Left cardiac atrium (tissue), 4 donors: ENCODE results near the gene HAUS7. TPM values are rescaled to one million over a fixed set of nuclear protein-coding genes. Genes with fewer than 3 reads are reported as not detected.

Experiments
- ATAC-seq, 2 donors: fragments of 200-7000 bp; cut with Tn5 transposase; one replicate each; pipeline ENCODE4 v1.9.1; 2020; ENCODE audit warnings: mild to moderate bottlenecking in 2 of 2, moderate library complexity in 2 of 2
- DNase-seq: peaks from one replicate; pipeline ENCODE4 v3.0.0-alpha.2; 2020
- intact Hi-C, 2 donors: fragments of 100-400 bp; cut with DNase I; formaldehyde crosslinking; loops; one replicate each; pipeline versions ENCODE4 v1.14.1 to v1.15.1; 2022 to 2023
- total RNA-seq, 2 donors: library from RNA; stranded (reverse); fragmentation: NEBNext Ultra II Directional; extraction: Animal tissue kit (Norgen Biotek cat#: 25700); gene quantifications; one replicate each; pipeline ENCODE4 v1.2.1, GENCODE V29; 2021
- donor health status: DM: no; HTN: yes; CAD: no.
- donor health status: DM: no; HTN: yes; CAD: no; lungs with severe emphysema.
- donor health status: DM: yes; HTN: yes; CAD: no.
- donor health status: Dilated cardiomyopathy.

The HAUS7 gene
- total RNA-seq, 2 donors from 2014 or later: 15.8 to 22.2 TPM

DNA sequence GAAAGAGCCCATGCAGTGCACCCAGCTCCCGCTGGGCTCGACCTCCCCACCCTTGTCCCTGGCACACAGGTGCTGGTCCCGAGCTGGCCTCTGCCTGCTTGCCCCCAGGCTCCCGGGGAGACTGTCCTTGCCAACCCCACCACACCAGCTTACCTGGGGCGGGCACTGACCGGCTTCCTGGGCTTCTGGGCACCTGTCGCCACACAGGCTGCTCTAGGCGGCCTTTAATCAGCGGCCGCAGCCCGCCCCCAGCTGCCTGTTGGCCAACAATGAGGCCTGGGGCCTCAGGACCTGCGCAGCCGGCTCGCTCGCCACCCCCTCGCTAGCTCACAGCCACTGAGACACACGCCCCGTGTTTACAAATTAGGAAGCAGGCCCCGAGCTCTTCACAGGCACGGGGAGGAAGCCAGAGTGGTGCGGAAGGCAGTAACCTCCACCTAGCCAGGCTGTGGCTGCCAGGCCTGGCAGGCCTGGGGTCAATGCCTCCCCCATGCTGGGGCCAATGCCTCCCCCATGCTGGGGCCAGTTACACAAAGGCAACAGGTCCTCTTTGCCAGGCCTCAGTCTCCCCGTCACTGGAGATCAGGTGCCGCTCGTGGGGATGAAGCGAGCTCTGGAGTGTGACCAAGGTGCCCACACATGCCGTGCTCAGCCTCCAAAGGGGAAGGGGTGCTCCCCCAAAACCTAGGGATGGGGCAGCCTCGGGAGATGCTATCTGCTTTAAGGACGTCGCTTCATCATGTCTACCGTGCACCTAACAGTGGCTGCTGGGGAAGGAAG, 24.3 kb downstream of the HAUS7 start, which contains the start of gene TREX2:
TSS of gene TREX2 (minus strand) at position 201 of the 780 bp plus-strand sequence. CDS start 626 bp downstream, outside the sequence.
- no peak for DNase-seq
- ATAC-seq: no peak
- intact Hi-C loops: no loop called here

DNA sequence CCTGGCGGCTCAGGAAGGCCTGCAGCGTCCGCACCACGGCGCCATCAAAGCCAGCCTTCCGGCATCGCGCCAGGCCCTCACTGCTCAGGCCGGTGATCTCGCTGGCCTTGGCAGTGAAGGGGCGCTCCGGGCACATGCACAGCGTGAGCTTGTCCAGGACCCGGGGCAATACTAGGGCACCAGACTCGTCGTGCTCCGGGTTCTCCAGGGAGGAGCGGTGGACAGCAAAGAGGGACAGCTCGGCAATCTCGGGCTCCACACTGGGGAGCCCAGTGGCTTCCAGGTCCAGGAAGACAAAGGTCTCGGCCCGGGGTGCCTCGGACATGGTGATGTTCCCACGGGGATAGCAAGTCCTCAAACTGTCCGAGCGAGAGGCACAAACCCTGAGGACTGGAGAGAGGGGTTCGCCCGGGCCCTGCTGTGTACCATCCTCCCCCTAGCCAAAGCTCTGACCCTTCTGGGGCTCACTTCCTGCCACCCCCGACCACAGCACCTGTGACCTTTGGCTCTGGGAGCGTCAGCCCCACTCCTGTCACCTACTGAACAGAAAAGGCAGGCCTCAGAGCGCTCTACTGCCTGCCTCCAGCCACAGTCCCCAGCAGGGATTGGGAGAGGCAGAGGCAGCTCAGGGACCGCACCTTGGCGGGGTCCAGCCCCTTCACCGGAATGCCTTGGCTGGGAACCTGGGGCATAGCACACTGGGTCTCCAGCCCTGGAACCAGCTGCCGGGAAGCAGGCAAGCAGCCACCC, 25.1 kb downstream of the HAUS7 start:
- DNase-seq: no peak
- intact Hi-C loops: no loop called here
- no peak for ATAC-seq

DNA sequence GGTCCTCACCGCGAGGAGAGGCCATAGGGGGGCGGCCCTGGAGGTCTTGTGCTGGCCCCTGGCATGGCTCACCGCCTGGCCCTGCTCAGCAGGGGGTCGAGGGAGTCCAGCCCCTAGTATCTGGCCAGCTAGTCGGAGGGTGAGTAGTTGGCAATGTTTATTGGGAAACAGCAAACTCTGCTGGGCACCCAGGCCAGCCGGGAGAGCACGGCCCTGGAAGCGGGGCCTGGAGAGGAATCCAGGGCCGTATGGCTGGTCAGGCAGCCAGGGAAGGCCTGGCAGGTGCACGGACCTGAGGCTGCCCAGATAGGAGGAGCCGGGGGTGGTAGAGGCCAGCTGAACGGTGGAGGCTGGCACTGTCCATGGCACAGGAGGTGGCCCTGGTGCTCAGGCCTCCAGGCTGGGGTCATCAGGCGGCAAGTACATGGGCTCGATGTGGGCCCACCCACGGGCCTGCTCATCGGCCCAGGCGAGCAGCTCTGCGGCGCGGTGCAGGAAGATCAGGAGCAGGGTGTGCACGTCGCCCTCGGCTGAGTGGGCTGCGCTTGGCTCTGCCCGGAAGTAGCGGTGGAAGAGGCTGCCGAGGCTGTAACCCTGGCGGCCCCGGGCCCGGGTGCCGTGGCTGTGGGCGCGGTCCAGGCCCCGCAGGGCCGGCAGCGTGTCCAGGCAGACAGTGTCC, 25.9 kb downstream of the HAUS7 start:
- intact Hi-C loops: no loop called here
- no peak for DNase-seq
- ATAC-seq: peak in 1 of 2 donors; percentile 9

DNA sequence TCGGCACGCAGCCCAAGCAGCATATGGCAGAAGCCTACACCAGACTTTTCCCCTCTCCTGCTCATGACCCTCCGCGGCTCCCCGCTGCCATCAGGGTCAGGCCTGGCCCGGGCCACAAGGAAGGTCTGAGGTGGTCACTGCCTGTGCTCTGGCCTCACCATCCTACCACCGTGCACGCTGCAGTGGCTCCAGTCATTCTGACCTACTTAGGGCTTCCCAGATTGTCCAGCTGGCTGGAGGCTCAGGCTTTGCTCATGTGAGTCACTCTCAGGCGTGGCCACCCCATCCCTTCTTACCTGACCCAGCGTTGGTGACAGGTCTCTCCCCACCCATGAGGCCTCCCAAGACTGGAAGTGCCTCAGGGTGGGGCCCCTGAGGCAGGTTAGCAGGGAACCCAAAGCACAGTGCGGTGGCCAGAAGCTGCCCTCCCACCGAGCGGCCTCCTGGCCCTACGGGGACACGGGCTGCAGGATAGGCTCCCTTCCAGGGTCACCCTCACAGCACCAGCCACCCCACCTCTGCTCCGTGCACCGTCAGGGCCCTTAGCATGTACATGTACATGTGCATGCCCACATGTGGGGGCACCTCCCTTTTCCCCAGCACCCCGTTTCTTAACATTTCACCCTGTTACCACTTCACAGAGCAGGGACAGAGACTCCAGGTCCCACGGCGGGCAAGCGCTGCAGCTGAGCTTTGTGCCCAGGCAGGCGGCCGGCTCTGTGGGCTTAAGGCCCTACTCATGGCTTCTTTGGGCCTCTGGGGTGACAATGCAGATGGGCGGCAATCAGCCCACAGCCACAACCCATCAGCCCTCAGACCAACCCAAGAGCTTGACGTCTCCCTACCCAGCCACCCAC, 26.7 kb downstream of the HAUS7 start:
- DNase-seq (no peak), ATAC-seq (peak in 1 of 2 donors; percentile 42)
- intact Hi-C loops: no loop called here

DNA sequence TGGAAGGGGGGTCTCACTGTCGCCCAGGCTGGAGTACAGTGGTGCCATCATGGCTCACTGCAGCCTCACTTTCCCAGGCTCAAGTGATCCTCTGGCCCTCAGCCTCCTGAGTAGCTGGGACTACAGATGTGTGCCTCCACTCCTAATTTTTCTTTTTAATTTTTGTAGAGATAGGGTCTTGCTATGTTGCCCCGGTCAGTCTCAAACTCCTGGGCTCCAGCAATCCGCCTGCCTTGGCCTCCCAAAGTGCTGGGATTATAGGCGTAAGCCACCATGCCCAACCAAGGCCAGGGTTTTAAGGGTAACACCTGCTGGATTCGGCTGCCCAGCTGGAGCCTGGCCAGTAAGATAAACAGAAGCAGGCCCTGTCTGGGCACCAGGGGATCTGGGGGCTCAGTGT, 27.9 kb downstream of the HAUS7 start:
- ATAC-seq (no peak), DNase-seq (no peak)
- intact Hi-C loops: no loop called here

DNA sequence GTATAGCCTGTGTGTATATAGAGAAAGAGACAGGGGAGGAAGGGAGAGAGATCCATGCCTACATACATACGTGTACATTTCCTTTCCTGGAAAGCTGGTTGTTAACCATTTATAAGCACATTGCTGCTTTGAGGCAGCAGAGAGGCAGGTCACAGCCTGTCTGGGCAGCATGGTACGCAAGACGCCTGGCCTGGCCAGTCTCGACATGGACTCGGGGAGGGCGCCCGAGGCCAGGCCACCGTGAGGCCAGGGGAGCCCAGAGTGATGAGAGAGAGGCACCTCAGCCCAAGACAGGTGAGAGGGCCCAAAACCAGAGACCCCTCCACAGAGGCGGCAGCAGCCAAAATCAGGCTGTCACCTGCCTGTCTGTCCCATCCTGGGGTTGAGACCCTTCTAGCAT, 28.4 kb downstream of the HAUS7 start:
- intact Hi-C loops: no loop called here
- DNase-seq: no peak
- ATAC-seq: no peak

DNA sequence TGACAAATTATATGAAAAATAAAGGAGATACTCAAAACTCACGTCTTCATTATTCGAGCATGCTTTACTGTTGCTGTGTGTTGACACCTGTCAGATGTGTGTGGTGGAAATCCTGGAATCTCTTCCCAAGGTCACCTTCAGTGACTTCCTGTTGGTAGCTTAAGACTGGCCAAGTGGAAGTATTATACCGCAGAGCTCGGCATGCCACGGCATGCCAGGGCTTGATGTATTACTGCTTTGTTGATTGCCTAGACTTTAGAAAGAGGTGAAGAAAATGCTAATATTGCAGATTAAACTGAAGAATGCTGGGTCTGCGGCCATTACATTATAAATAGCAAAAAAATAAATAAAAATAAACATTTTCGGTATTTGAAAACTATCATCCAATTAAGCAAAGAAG, 29.1 kb downstream of the HAUS7 start:
- no peak for ATAC-seq
- DNase-seq: no peak
- intact Hi-C loops: no loop called here

DNA sequence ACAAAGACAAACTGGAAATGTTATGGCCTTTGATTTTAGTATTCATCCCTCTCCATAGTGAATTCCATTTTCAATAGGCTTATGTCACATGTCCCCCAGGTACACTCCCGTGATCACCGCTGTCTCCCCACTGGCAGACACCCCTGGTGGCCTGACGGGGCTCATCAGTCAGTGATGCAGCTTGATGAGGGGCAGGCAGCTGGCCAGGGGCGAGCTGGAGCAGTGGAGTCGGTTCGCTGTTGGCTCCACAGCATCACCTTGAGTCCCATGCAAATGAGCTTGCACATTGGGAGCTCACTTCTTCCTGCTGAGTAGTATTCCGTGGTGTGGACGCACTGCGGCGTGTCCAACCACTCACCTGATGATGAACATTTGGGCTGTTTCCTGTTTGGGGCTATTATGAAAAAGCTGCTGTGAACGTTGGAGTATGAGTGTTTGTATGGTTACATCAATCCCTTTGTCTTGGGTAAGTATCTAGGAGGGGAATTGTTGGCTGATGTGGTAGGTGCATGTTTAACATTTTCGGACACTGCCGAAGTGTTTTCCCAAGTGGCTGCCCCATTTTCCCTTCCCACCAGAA, 29.7 kb downstream of the HAUS7 start:
- DNase-seq: no peak
- ATAC-seq: no peak
- intact Hi-C loops: no loop called here

DNA sequence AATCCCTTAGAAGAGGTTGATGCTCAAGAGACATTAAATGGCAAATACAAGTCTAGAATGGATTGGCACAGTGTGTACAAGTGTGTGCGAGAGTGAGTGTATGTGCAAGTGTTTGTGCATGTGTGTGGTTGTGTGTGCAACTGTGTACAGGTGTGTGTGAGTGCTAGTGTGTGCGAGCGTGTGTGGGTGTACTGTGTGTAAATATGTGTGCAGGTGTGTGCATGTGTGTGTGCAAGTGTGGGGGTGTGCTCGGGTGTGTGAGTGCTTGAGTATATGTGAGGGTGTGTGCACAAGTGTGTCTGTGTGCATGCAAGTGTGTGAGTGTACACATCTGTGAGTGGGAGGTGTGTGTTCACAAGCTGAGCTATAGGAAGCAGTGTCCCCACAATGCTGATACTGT, 30.4 kb downstream of the HAUS7 start:
- ATAC-seq (no peak), DNase-seq (no peak)
- intact Hi-C loops: no loop called here

DNA sequence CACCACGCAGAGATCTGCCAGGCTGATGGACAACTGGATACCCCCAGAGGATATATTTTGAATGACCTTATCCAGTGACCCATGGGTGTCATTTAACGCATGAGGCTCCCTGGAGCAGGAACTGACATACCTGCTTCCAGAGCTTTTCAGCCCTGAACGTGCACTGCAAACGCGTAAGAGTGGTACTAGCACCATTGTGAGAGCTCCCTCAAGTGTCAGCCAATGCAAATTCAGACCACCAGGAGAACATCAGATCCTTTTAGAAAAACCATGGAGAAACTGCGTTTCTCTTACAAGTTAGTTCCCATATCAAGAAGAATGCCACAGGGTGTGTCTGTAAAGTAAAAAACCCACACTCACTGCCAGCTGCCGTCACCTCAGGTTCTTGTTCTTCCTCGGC, 31.8 kb downstream of the HAUS7 start:
- intact Hi-C loops: no loop called here
- DNase-seq (no peak), ATAC-seq (no peak)

DNA sequence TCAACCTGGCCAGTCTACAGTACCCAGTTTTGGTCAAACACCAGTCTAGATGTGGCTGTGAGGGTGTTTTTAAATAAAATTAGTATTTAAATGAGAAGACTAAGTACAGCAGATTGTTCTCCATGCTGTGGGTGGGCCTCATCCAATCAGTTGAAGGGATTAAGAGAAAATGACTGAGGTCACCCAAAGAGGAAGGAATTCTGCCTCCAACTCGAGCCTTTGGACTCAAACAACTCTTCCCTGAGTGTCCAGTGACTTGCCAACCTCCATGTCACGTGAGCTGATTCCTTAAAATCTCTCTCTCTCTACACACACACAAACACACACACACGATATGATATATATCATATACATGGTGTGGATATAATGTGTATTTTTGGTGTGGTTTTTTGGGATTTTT, 34.5 kb downstream of the HAUS7 start:
- no peak for ATAC-seq
- no peak for DNase-seq
- intact Hi-C loops: no loop called here

DNA sequence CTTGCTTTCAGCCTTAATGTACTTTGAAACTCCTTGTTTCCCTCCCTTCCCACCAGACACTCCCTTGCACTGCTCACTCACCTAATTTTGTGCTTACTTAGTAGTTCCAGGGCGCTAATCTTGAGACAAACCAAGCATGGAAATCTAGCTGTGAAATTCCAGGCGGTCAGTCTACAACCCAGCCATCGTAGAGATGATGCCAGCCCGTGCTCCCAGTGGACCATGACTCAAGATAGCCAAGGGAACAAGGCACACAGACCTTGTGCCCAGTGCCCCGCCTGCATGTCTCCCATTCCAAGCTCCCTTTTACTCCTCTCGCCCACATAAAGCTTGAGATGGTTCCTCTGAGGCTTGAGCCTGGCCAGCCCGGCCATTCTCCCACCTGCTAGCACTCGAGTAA, 35.6 kb downstream of the HAUS7 start:
- DNase-seq: no peak

DNA sequence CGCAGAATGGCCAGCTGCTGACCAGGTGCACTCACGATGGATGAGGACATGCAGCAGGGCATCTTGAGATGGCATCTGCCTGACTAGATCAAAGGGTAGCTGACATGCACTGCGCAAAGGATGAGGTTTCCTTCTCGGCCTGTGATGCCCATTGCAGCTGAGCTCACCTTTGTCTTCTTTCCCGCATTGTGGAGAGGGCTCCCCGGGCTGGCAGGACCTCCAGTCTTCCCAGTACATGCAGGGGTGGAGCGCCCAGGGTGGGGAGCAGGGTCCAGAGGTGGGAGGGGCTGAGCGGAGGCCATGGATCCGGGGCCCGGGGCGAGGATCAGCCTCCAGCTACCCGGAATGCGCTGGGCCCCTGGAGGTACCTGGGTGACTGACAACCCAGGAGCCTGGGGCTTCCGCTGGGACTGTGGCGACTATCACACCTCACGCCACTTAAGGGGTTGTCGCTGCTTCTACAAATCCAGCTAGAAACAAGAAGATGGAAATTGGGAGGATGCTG, 36.5 kb downstream of the HAUS7 start:
- DNase-seq (no peak), ATAC-seq (no peak)
- intact Hi-C loops: no loop called here

More for the DNA sequence above, 35.6 kb downstream of the HAUS7 start:
- ATAC-seq: peak in 1 of 2 donors; percentile 71
- intact Hi-C loops: no loop called here

DNA sequence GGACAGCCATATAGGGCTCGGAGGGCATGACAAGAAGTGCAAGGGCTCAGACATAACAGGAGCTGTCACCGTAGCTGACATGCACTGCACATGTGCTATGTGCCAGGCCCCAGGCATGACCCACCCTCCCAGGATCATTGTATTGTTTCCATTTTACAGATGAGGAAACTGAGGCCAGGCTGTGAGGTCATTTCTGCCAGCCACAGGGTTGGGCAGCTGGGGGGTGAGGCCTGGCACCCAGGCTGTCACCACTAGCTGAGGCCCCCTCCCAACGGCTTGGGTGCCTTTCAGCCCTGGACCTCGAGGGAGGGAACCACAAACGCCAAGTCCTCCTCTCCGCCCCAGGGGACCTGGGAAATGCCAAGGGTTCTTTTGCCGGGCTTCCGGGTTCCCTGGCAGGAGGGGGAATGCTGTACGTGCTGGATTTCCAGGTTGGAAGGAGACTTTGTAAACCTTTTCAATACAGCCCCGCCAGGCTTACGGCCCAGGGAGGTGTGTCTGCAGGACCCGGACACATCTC, 37.2 kb downstream of the HAUS7 start:
- intact Hi-C loops: no loop called here
- no peak for DNase-seq
- no peak for ATAC-seq

DNA sequence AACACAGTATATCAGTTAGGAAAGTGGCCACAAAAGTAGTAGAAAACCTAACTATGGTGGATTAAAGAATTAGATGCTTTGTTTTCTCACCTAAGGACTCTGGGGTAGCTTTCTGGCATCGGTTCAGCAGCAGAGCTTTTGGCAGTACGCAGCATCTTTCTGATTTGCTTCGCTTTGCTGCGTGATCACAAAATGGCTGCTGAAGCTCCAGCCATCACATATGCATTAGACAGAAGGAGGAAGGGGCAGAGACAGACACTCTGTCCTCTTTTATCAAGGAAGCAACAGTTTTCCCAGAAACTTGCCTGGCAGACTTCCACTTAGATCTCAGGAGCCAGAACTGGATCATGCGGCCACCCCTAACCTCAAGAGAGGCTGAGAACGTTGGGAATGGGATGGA, 39.6 kb downstream of the HAUS7 start:
- intact Hi-C loops: no loop called here
- DNase-seq: no peak
- no peak for ATAC-seq

DNA sequence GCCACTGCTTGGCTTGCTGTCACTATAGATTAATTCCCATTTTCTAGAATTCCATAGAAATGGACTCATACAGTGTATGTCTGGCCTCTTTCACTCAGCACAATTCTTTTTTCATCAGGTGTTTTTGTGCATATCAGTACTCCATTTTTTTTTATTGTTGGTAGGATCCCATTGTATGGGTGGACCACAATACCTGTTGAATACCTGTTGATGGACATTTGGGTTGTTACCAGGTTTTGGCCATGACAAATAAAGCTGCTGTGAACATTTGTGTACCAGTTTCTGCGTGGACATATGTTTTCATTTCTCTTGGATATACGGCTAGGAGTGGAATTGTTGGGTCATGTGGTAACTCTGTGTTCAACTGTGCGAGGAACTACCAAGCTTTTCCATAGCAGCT, 44.2 kb downstream of the HAUS7 start:
- DNase-seq (no peak), ATAC-seq (no peak)
- intact Hi-C loops: no loop called here

DNA sequence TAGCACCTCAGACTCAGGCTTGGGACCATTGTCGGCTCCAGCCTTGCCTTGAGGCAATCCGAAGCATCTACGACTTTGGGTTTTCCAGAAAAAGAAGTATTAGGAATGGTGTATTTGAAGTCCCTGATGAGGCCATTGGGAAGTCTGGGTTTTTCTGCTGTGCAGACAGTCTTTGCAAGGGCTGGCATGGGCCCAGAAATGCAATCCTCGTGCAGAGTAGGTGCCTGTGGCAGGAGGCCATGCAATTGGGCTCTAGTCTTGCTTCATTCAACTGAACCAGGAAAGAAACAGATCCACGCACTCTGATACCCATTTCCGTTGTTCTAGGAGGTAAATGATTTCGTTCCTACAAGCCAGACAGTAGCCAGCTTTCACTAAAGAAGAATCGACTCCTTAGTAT, 46.7 kb downstream of the HAUS7 start:
- intact Hi-C loops: no loop called here
- peak in 1 of 2 donors; percentile 51 for ATAC-seq
- no peak for DNase-seq

DNA sequence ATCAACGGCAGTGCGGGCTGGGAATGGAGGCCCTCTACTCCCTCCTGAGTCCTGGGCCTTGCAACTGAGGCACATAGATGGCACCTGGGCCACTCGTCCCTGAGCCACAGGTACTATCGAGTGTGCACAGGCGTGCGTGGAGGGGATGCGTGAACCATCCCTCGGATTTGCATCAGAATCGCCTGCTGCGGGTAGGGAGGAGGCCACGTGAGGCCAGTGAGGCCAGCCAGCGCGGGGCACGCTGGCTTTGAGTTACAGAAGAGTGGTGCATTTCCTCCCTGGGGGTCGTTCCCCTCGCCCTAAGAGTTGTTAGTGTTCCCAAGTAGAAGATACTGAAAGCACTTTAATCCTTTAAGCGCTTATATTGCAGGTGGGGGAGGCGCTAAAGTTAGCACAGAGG, 48.5 kb downstream of the HAUS7 start:
- intact Hi-C loops: no loop called here
- ATAC-seq (no peak), DNase-seq (no peak)
